Measurements from ENCODE around the gene MPI.
"Not testable (repeated sequence)": the region's sequence is repeated elsewhere in the genome, so short reads cannot be mapped to it uniquely, and the experiment has no call there.

The MPI gene

GRCh38 chr15:74865316-74865715 lies 24.5 kb upstream of the MPI start:
- no peak for DNase-seq

GRCh38 chr15:74866090-74866489 lies 23.8 kb upstream of the MPI start:
- DNase-seq, result no peak

- DNase-seq, result no peak
Measured at GRCh38 chr15:74867466-74868038, 22.3 kb upstream of the MPI start.

GRCh38 chr15:74868059-74868458 lies 21.8 kb upstream of the MPI start:
- DNase-seq, result no peak

- no peak for DNase-seq
Measured at GRCh38 chr15:74869372-74869725, 20.5 kb upstream of the MPI start.

GRCh38 chr15:74869726-74870407 lies 20.0 kb upstream of the MPI start:
- DNase-seq, result peak; percentile 41

GRCh38 chr15:74870436-74871215 lies 19.2 kb upstream of the MPI start:
- no peak for DNase-seq

- DNase-seq, result no peak
Measured at GRCh38 chr15:74872702-74873035, 17.2 kb upstream of the MPI start.

GRCh38 chr15:74873036-74873755 lies 16.6 kb upstream of the MPI start, which contains the start of gene SCAMP2:
Gene SCAMP2, minus strand, starts transcription at chr15:74873365. Its CDS starts 110 bp downstream, at chr15:74873255.
- peak; percentile 92 for DNase-seq

- peak; percentile 19 for DNase-seq
Measured at GRCh38 chr15:74873756-74874424, 16.0 kb upstream of the MPI start.

- DNase-seq, result no peak
Measured at GRCh38 chr15:74878273-74878672, 11.6 kb upstream of the MPI start.

GRCh38 chr15:74882528-74882927 lies 7.3 kb upstream of the MPI start:
- no peak for DNase-seq

- no peak for DNase-seq
Measured at GRCh38 chr15:74884428-74885223, 5.2 kb upstream of the MPI start.

GRCh38 chr15:74885461-74885860 lies 4.4 kb upstream of the MPI start:
- DNase-seq, result no peak

GRCh38 chr15:74887537-74888193 lies 2.2 kb upstream of the MPI start:
- DNase-seq, result not testable (repeated sequence)

GRCh38 chr15:74888716-74889115 lies 1.1 kb upstream of the MPI start:
- DNase-seq, result no peak

GRCh38 chr15:74889390-74889882 lies 406 bp upstream of the MPI start:
- no peak for DNase-seq

GRCh38 chr15:74890665-74890960 lies 771 bp downstream of the MPI start:
- DNase-seq, result no peak

GRCh38 chr15:74891469-74891868 lies 1.6 kb downstream of the MPI start:
- DNase-seq, result no peak

- no peak for DNase-seq
Measured at GRCh38 chr15:74892313-74892712, 2.5 kb downstream of the MPI start.

GRCh38 chr15:74892931-74893330 lies 3.1 kb downstream of the MPI start:
- DNase-seq, result no peak

- no peak for DNase-seq
Measured at GRCh38 chr15:74893627-74894026, 3.8 kb downstream of the MPI start.

Data from stimulated activated CD4-positive, alpha-beta T cell treated with anti-CD3 and anti-CD28 coated beads, Interleukin-4, amount 100 ng/mL, for 24 hours (primary cell).